Measurements from ENCODE around the gene PCDH7.

Gene PCDH7

DNA sequence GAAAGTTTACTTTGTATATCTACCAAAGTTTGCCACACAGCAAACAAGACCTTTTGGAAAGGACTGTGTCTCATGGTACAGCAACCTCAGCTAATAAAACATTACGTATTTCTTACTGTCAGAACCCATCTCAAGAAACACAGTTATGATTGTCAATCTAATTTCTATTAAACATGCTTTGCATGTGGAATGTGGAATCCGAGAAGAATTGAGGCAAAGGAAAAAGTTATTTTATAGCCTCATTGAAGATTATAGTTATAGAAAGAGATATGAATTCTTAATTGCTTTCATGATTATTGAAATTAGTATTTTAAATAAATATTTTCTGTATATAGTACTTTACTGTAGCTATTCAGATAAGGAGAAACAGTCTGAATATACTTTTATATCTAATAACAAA is 5.4 kb downstream of the PCDH7 start:
- DNase-seq (ENCODE audit: low spot score) = no peak

DNA sequence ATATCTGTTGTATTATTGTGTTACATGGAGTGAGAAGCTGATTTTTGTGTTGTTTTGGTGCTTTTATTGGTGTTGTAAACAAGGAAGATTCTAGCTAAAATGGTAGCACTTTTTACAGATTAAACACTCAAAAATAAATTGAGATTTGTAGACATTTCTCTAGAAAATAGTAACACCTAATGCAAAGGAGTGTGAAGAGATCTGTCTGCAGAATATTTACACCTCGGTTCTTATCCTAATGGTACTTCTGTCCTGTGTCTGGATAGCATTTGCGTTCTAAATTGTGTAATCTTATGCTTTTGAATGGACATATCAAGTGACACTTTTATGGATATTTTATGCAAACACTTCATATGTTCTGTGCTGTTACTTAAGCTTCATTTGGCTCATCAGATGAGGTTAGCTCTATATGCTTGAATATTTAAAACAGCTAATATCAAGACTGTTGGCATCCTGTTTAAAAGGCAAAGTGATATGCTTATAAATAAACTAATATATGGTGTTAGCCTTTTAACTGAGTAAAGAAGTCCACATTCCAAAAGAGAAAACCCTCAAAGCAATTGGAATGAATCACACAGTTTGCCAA is 6.0 kb downstream of the PCDH7 start:
- DNase-seq (ENCODE audit: low spot score) = no peak

GRCh38 chr4:30727409-30727808 is 7.2 kb downstream of the PCDH7 start:
- DNase-seq (ENCODE audit: low spot score) = no peak

DNA sequence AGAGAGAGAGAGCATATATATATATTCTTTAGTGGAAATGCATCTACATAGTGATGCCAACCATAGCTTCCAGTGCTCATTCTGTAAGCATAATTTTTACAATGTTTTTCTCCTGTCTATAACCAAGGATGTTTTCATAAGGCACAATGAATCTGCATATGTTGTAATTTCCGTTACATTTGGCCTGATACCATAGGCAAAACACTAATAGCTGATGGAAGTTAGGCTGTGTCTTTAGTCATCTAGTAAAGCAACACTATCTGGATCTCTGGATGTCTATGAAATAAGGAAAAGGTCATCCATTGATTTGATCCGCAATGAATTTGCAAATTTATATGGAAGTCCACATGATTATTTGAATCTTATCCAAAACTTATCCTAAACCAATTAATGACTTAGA is 8.1 kb downstream of the PCDH7 start:
- no peak for DNase-seq (ENCODE audit: low spot score)

- DNase-seq (ENCODE audit: low spot score) = no peak
Observed at GRCh38 chr4:30743897-30744296, 23.7 kb downstream of the PCDH7 start.

- no peak for DNase-seq (ENCODE audit: low spot score)
Observed at GRCh38 chr4:30744386-30744785, 24.2 kb downstream of the PCDH7 start.

GRCh38 chr4:30744957-30745640 is 24.9 kb downstream of the PCDH7 start:
- DNase-seq (ENCODE audit: low spot score) = no peak

DNA sequence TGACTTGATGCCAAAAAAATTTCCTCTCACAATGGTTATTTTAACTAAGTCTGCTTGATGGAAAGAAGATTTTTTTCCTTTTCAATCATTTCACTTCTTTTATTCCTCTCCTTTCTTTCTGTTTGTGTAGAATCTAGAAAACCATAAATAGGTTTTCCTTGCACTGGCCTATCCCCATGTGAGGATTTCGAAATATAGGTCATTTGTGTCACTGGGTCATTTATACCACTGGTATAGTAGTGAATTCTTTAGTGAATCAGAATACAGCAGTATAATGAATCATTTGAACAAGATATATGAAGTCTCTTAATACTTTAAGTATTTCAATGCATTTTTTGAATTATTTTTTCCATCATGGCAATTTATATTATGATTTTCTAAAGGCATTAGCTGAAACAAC is 26.6 kb downstream of the PCDH7 start:
- DNase-seq (ENCODE audit: low spot score) = no peak

DNA sequence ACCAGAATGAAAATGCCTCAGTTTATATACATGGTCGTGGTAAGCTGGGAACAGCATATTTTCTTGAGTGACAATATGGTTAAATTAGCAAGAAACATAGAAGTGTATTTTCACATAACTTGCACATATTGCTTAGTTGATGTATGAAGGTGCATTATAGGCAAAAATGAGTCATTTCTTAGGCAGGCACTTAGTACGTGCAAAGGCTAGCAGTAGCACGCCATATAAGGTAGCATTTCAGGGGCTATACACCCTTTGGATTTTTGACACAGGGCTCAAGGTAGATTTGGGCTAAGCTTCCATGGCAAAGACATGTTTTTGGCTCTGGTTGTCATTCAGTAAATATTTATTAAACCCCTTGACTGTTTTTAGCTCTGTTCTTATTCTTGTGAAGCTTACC is 33.1 kb downstream of the PCDH7 start:
- DNase-seq (ENCODE audit: low spot score) = no peak

GRCh38 chr4:30754021-30754420 is 33.9 kb downstream of the PCDH7 start:
- no peak for DNase-seq (ENCODE audit: low spot score)

DNA sequence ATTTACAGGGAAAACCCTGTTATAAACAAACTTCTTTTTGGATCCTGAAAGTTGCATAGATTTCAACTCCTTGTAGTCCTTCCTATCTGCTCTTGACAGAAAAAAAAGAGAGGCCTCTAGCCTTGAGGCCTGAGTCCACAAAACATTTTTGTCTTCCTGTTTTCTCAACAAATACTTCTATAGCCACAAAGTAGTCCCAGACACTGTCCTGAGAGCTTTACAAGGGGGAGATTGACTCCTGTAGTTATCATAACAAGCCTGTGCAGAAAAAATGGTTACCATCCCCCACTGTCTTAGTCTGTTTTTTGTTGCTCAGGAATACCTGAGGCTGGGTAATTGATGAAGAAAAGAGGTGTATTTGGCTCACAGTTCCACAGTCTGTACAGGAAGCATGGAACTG is 35.2 kb downstream of the PCDH7 start:
- DNase-seq (ENCODE audit: low spot score) = no peak

GRCh38 chr4:30756553-30756952 is 36.4 kb downstream of the PCDH7 start:
- no peak for DNase-seq (ENCODE audit: low spot score)

GRCh38 chr4:30757357-30757756 is 37.2 kb downstream of the PCDH7 start:
- no peak for DNase-seq (ENCODE audit: low spot score)

DNA sequence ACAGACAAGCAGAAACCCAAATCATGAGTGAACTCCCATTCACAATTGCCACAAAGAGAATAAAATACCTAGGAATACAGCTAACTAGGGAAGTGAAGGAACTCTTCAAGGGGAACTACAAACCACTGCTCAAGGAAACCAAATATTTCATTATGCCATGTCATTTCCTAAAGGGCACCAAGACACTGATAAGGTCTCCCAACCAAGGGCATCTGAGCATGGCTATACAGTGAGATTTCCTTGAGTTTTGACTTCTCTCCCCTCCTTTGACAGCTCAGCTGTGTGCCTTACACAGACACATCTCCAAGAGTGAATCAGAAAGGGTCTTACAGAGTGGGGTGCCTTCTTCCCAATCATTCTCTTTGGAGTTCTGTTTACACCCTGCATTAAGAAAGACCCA is 40.4 kb downstream of the PCDH7 start:
- no peak for DNase-seq (ENCODE audit: low spot score)

DNA sequence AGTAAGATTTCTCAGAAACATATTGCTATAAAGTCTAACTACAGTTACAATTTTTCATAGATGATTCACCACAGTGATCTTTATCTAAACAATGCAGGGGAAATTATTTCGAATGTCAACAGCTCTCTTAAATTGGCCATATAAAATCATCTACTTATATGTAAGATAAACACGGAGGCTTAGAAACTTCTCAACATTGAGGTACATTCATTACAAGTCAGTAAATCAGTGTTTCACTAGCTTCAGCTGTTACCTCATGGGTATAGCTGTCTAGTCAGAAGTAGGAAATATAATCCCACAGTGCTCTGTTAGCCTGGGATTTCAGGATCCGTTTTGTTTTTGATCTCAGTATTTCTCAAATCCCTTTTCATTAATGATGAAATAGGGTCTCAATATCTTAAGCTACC is 43.2 kb downstream of the PCDH7 start:
- no peak for DNase-seq (ENCODE audit: low spot score)

- no peak for DNase-seq (ENCODE audit: low spot score)
Observed at GRCh38 chr4:30765022-30765421, 44.9 kb downstream of the PCDH7 start.

- DNase-seq (ENCODE audit: low spot score) = no peak
Observed at GRCh38 chr4:30767147-30767845, 47.1 kb downstream of the PCDH7 start.

DNA sequence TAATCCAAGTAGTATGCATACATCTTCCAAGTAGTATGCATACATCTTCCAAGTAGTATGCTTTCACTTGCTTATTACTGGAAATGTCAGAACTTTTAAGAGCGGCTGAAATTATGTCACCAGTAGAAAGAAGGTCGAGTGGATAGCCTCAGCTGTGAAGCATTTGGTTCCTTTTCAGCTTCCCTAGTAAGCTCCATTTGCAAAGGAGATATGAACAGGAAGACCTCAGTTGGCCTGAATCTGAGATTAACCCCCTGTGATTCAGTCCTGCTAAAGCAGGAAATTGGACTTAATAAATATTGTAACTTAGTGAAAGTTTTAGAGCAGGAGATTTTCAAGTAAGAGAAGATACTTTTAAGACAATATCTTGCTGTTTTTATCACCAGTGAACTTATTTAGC is 48.1 kb downstream of the PCDH7 start:
- DNase-seq (ENCODE audit: low spot score) = no peak

DNA sequence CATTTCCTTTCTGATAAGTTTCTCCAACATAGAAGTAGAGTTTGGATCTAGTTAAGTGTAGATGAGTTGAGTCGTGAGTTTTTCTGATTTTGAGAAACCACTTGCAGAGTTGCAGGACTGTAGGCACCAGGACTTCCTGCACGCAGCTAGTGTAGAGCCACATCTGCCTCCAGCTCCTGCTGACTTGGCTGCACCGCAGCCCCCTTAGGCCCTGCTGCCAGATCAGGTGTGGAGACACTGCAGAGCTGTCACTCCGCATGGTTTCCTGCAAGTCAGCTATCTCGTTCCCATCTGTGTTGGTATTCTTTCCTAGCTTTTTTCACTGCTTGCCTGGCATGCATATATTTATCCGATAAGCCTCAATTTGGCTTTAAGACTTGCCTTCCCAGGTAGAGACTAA is 48.9 kb downstream of the PCDH7 start:
- DNase-seq (ENCODE audit: low spot score) = no peak

DNA sequence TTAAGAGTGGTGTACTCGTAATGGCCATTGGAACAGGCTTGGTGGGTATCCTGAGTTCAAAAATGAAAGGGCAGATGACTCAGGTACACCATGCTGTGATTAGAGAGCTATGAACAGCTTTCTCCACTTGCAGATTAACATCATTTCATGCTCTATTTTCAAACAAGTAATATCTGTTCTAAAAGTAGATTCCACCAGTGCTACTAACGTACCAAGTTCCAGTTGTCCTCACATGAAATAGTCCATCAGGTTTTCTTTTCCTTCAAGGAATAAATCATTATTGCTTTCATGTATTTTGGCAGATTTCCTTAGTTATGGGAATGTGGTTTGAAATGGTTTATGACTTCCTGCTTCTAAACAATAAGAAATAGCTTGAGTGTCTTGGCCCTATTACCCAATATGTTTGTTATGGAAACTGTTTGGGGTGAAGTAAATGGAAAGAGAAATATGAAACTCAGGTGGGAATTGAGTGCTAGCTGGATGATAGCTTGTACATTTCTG is 49.9 kb downstream of the PCDH7 start:
- no peak for DNase-seq (ENCODE audit: low spot score)

DNA sequence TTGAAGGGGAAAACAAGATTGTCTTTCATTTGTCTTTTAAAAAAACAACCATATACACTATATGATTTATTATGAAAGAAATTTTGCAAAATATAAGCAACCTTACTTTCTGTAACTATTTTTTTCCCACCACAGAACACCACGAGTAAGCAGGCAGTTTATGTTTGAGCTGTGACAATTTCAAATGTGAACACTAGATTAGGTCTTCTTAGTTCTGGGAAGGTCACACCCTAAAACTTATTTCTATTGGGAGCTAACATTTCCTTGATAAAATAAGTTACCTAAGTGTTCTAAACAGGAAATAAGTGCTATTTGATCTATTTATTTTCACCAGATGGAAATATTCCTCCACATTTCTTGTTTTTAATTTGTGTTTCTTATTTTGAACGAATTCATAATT is 50.6 kb downstream of the PCDH7 start:
- DNase-seq (ENCODE audit: low spot score) = no peak

DNA sequence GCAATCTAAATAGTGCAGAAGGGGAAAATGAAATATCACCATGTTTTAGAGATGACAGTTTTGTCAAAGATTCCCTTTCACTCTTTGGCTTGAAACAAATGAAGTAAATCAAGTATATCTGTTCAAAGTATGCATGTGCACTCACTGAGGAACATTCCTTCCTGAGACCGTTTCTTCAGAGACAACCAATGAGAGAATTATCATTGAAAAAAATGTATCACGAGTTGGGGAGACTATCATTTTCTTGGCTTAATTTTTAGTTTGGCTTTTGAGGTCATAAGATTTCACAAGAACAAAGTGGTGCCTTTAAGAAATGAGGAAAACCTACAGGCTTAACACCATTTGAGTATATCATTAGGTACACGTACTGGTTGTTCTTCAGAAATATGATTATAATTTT is 56.3 kb downstream of the PCDH7 start:
- DNase-seq (ENCODE audit: low spot score) = no peak

- no peak for DNase-seq (ENCODE audit: low spot score)
Observed at GRCh38 chr4:30776921-30777415, 56.8 kb downstream of the PCDH7 start.

All from hematopoietic multipotent progenitor cell treated with erythropoietin and hydrocortisone succinate and interleukin-3 and kit ligand, for 15 days (in vitro differentiated cells).